SK-N-SH (cell line): ENCODE data around the gene LOXHD1. TPM values are rescaled to one million over a fixed set of nuclear protein-coding genes. Genes with fewer than 3 reads are reported as not detected.

Source experiments
- CTCF ChIA-PET: fragments of 300-600, 350-600 bp; formaldehyde crosslinking; extraction: SDS; loops from one replicate; lab custom pipeline; 2021; lab: Yijun Ruan, JAX
- POLR2A ChIA-PET: fragments of 350-600 bp; sonication (Branson Sonifier 250); formaldehyde crosslinking; extraction: SDS; loops from one replicate; lab custom pipeline; 2020; ENCODE audit warnings: antibody characterized with exemption, inconsistent platforms; lab: Yijun Ruan, JAX
- DNase-seq: peaks from one replicate; pipeline ENCODE4 v3.0.0; 2012
- H2AFZ ChIP-seq: fragments of 200-600 bp; sonication (generic); 2 replicates; pipeline ENCODE4 v1.8.1; 2016; ENCODE audit warnings: antibody characterized with exemption, mild to moderate bottlenecking, low read depth
- H3F3A ChIP-seq: fragments of 200-600 bp; sonication (generic); replicated peaks from 2 replicates; pipeline ENCODE3; 2016; ENCODE audit warnings: antibody characterized with exemption, mild to moderate bottlenecking; ENCODE audit not compliant: insufficient read depth
- H3K27ac ChIP-seq, 2 experiments: fragments of 200-500 bp in 1 of 2; fragments of 200-600 bp in 1 of 2; sonication (Bioruptor generic) in 1 of 2; sonication (generic), shearing (Covaris generic) in 1 of 2; 2 replicates each; pipeline versions ENCODE4 v1.5.1 to v1.6.1; 2014 to 2016; ENCODE audit warnings: low read depth in 2 of 2, inconsistent platforms in 1 of 2, low read length in 1 of 2, mild to moderate bottlenecking in 1 of 2, mixed read lengths in 1 of 2
- H3K27me3 ChIP-seq: fragments of 200-600 bp; sonication (generic), shearing (Covaris generic); 2 replicates; pipeline ENCODE4 v1.6.1; 2016; ENCODE audit warnings: mixed run types; ENCODE audit not compliant: insufficient read depth
- H3K36me3 ChIP-seq, 2 experiments: fragments of 200-500 bp in 1 of 2; fragments of 200-600 bp in 1 of 2; sonication (Bioruptor generic) in 1 of 2; sonication (generic) in 1 of 2; replicated peaks in 1 of 2; 2 replicates each; pipeline versions ENCODE3 to v1.5.1; 2014 to 2016; ENCODE audit warnings: low read length in 1 of 2, mild to moderate bottlenecking in 1 of 2; ENCODE audit not compliant: insufficient read depth in 2 of 2, control insufficient read depth in 1 of 2
- H3K4me1 ChIP-seq, 2 experiments: fragments of 200-500 bp in 1 of 2; fragments of 200-600 bp in 1 of 2; sonication (Bioruptor generic) in 1 of 2; sonication (generic), shearing (Covaris generic) in 1 of 2; 2 replicates each; pipeline versions ENCODE4 v1.5.1 to v1.6.1; 2014 to 2016; ENCODE audit warnings: low read depth in 1 of 2, low read length in 1 of 2, mixed run types in 1 of 2; ENCODE audit not compliant: insufficient read depth in 2 of 2, control insufficient read depth in 1 of 2
- H3K4me2 ChIP-seq: fragments of 200-600 bp; sonication (generic), shearing (Covaris generic); 2 replicates; pipeline ENCODE4 v1.6.1; 2017; ENCODE audit warnings: mixed run types
- H3K4me3 ChIP-seq, 2 experiments: fragments of 200-500 bp in 1 of 2; fragments of 200-600 bp in 1 of 2; sonication (Bioruptor generic) in 1 of 2; sonication (generic), shearing (Covaris generic) in 1 of 2; 2 replicates each; pipeline versions ENCODE4 v1.5.1 to v1.8.1; 2014 to 2016; ENCODE audit warnings: low read depth in 2 of 2, inconsistent platforms in 1 of 2, low read length in 1 of 2, mild to moderate bottlenecking in 1 of 2, mixed read lengths in 1 of 2, moderate library complexity in 1 of 2
- H3K79me2 ChIP-seq: fragments of 200-600 bp; sonication (generic); 2 replicates; pipeline ENCODE4 v1.8.1; 2017; ENCODE audit warnings: mild to moderate bottlenecking; ENCODE audit not compliant: insufficient read depth
- H3K9ac ChIP-seq: fragments of 200-600 bp; sonication (generic); 2 replicates; pipeline ENCODE4 v1.6.1; 2017; ENCODE audit warnings: mixed run types
- H3K9me2 ChIP-seq: fragments of 200-600 bp; sonication (generic); 2 replicates; pipeline ENCODE4 v1.6.1; 2017; ENCODE audit warnings: mixed run types
- H3K9me3 ChIP-seq: fragments of 200-600 bp; sonication (generic); 2 replicates; pipeline ENCODE4 v1.6.1; 2017; ENCODE audit warnings: mixed run types, mild to moderate bottlenecking, moderate library complexity
- H4K20me1 ChIP-seq: fragments of 200-600 bp; sonication (generic); 2 replicates; pipeline ENCODE4 v1.6.1; 2017; ENCODE audit warnings: mild to moderate bottlenecking, mixed run types; ENCODE audit not compliant: insufficient read depth
- CHD2 ChIP-seq: fragments of 150-350 bp; IDR thresholded peaks from 2 replicates; pipeline ENCODE4 v1.6.1; 2018; ENCODE audit warnings: low read length; ENCODE audit not compliant: partially characterized antibody
- EP300 ChIP-seq, 2 experiments: IDR thresholded peaks; 2 replicates each; pipeline versions ENCODE4 v1.4.0 to v1.6.1; 2012; ENCODE audit warnings: borderline replicate concordance in 1 of 2, low read depth in 1 of 2, low read length in 1 of 2
- JUND ChIP-seq: IDR thresholded peaks from 2 replicates; pipeline ENCODE4 v1.4.0; 2012
- MAX ChIP-seq: IDR thresholded peaks from 2 replicates; pipeline ENCODE4 v1.4.0; 2012; ENCODE audit warnings: low read depth
- POLR2AphosphoS5 ChIP-seq: IDR thresholded peaks from 2 replicates; pipeline ENCODE4 v1.6.1; 2012; ENCODE audit warnings: low read depth, low read length
- RAD21 ChIP-seq: IDR thresholded peaks from 2 replicates; pipeline ENCODE4 v1.6.1; 2012; ENCODE audit warnings: mild to moderate bottlenecking, low read length
- RXRA ChIP-seq: IDR thresholded peaks from 2 replicates; pipeline ENCODE4 v1.4.0; 2012; ENCODE audit warnings: low read depth, mild to moderate bottlenecking, borderline replicate concordance
- SIN3A ChIP-seq: IDR thresholded peaks from 2 replicates; pipeline ENCODE4 v1.6.1; 2012; ENCODE audit warnings: low read depth, mild to moderate bottlenecking, low read length, moderate library complexity, borderline replicate concordance
- TEAD4 ChIP-seq: IDR thresholded peaks from 2 replicates; pipeline ENCODE4 v1.4.0; 2012; ENCODE audit warnings: mild to moderate bottlenecking, borderline replicate concordance; ENCODE audit not compliant: insufficient read depth
- USF1 ChIP-seq: IDR thresholded peaks from 2 replicates; pipeline ENCODE4 v1.4.0; 2012; ENCODE audit warnings: low read depth, borderline replicate concordance
- WGBS: methylation state at CpG from one replicate; pipeline ENCODE4 v1.1.6; 2017; ENCODE audit warnings: low lambda C conversion rate; 5-methylcytosine and 5-hydroxymethylcytosine counted together
- polyA plus RNA-seq, 3 experiments: library from polyadenylated mRNA; depleted of rRNA; stranded (reverse); fragments of >200 nt; gene quantifications; 2 replicates each; pipeline ENCODE4 v1.2.3, GENCODE V29; 2012
- TF ChIP-seq, protein P1 (sequence below): fragments of 150-350 bp; IDR thresholded peaks from 2 replicates; pipeline ENCODE4 v1.6.1; 2016; ENCODE audit warnings: mild to moderate bottlenecking, low read depth, low read length

Gene LOXHD1
- polyA plus RNA-seq, 1 of the 3 experiments (the other 2 are of a cell fraction) = not detected

DNA sequence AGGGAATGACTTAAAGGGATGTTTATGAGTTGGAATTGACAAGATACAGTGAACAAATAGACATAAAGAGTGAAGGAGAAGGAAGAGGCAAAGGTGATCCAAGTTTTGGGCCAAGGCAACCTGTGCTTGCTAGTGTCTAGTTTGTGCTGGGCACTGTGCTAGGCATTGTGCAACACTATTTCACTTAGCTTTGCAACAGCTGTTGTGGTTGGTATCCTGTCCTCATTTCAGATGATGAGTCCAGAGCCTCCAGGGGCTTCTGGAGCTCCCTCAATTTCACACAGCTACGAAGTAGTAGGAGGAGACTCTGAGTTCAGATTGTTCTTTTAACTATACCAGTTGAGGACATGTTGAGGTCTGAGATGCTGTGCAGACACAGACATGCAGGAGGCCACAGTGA lies 18.1 kb upstream of the LOXHD1 start:
- Histone ChIP-seq H3K9me3 (no peaks in the 10 kb centered on the region), H3K9ac (no peak overlapping the region), H2AFZ (no peak overlapping the region), H3K4me3 (no peak overlapping the region), H3K27me3 (no peaks in the 10 kb centered on the region), H3K79me2 (no peaks in the 10 kb centered on the region), H3K4me1 (no peaks in the 10 kb centered on the region; a peak in 1 of 4 replicates), H3K36me3 (no peaks in the 10 kb centered on the region), H3F3A (no peaks in the 10 kb centered on the region), H3K9me2 (no peaks in the 10 kb centered on the region), H4K20me1 (no peaks in the 10 kb centered on the region), H3K27ac (no peak overlapping the region), H3K4me2 (no peak overlapping the region)
- no peak for TF ChIP-seq EP300 (IDR thresholded peaks at IDR 0.05; ENCODE audit: borderline replicate concordance in 1 of 2, low read depth in 1 of 2, low read length in 1 of 2)
- TF ChIP-seq, protein P1, sequence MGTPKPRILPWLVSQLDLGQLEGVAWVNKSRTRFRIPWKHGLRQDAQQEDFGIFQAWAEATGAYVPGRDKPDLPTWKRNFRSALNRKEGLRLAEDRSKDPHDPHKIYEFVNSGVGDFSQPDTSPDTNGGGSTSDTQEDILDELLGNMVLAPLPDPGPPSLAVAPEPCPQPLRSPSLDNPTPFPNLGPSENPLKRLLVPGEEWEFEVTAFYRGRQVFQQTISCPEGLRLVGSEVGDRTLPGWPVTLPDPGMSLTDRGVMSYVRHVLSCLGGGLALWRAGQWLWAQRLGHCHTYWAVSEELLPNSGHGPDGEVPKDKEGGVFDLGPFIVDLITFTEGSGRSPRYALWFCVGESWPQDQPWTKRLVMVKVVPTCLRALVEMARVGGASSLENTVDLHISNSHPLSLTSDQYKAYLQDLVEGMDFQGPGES = no peak
- no peak for TF ChIP-seq JUND
- no peak for TF ChIP-seq TEAD4
- TF ChIP-seq RXRA = no peak
- TF ChIP-seq USF1 = no peak
- no peak for TF ChIP-seq CHD2
- ChIA-PET CTCF (interaction anchor here (0.9 kb wide), 1 partner anchor 17 kb away, joined by 4 read pairs; no protein-coding TSS in a partner anchor), POLR2A (no interaction called here)
- WGBS = 0% methylated on average over 1 of the region's 1 CpG
- DNase-seq = no peak

DNA sequence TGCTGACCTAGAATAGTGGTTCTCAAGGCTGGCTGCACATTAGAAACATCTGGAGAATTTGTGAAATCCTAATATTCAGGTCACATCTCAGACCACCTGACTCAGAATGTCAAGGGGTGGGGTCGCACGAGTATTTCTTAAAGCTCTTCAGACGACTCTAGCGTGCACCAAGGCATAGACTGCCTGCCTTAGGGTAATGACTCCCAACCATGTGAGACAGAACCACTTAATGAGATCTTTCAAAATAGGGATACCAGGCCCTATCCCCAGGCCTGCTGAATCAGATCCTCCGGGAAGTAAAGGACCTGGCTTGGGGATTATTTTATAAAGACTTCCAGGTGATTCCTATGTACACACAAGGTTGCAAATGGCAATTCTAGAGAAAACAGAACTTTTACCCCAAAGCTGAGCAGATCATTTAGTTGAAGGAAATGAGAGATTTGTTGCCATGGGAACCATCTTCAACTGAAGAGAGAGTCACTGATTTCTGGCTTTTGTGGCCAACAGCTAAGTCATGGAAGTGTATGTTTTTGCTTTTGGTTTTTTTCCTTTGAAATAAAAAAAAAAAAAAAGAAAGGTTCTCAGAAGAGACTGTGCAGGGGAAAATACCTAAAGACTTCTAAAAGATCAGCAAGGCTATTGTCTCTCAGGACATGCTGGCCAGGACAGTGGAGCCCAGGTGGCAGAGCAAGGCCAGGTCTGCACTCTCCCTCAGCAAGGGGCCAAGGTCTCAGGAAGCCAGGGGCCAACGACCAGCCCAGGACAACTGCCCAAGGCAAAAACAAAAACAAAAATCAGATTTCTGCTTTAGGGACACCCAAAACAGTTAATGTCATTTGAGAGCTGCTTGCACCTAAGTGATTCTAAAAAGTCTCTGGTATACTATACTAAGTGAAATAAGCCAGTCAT lies 15.3 kb upstream of the LOXHD1 start:
- Histone ChIP-seq H3K27me3 (no peaks in the 10 kb centered on the region), H3K79me2 (no peaks in the 10 kb centered on the region), H3K4me3 (no peak overlapping the region), H3K9me2 (no peaks in the 10 kb centered on the region), H3K4me2 (no peak overlapping the region), H3K27ac (no peak overlapping the region), H2AFZ (no peak overlapping the region), H3F3A (no peaks in the 10 kb centered on the region), H4K20me1 (no peaks in the 10 kb centered on the region), H3K9me3 (no peaks in the 10 kb centered on the region), H3K36me3 (no peaks in the 10 kb centered on the region), H3K9ac (no peak overlapping the region), H3K4me1 (no peaks in the 10 kb centered on the region)
- CTCF ChIA-PET = interaction anchor here (1.0 to 4.9 kb wide), 5 partner anchors 9 to 499 kb away, joined by 3 to 32 read pairs (median 8); a partner anchor contains a TSS
- DNase-seq = no peak
- POLR2A ChIA-PET = no interaction called here
- TF ChIP-seq SIN3A = no peak
- no peak for TF ChIP-seq POLR2AphosphoS5
- no peak for TF ChIP-seq RAD21
- TF ChIP-seq MAX = no peak
- WGBS = 71% methylated on average over 6 of the region's 6 CpGs
